HCT116 (cell line): Measurements from ENCODE around the gene SMG9. TPM values are rescaled to one million over a fixed set of nuclear protein-coding genes. Genes with fewer than 3 reads are reported as not detected.

Experiments used
- ATAC-seq: fragments of 200-7000 bp; cut with Tn5 transposase; 2 replicates; pipeline ENCODE4 v1.9.1; 2020; ENCODE audit warnings: mild to moderate bottlenecking, moderate library complexity
- BruUV-seq: library from RNA; stranded (reverse); fragments of 400-500 nt; replicated peaks from 2 replicates; lab custom pipeline; 2021; lab: Mats Ljungman, UMichigan
- CTCF ChIA-PET: fragments of 300-600 bp; sonication (Branson Sonifier 250); formaldehyde crosslinking; loops from one replicate; lab custom pipeline; 2021; ENCODE audit warnings: antibody characterized with exemption; lab: Charles Lee
- POLR2A ChIA-PET: fragments of 300-600, 350-600 bp; sonication (Branson Sonifier 250); formaldehyde crosslinking; loops from one replicate; lab custom pipeline; 2021; ENCODE audit warnings: antibody characterized with exemption; lab: Charles Lee
- RAD21 ChIA-PET, 2 experiments: fragments of 300-600 bp; sonication (Branson Sonifier 250); formaldehyde crosslinking; loops; one replicate each; lab custom pipeline; 2023; ENCODE audit warnings: low total read pairs in 2 of 2; ENCODE audit not compliant: uncharacterized antibody in 2 of 2, unreplicated experiment in 2 of 2, low non-redundant PET in 1 of 2; lab: Charles Lee
- DNase-seq: peaks from one replicate; pipeline ENCODE4 v3.0.0-alpha.2; 2010; ENCODE audit warnings: low read depth, low spot score
- H2AFZ ChIP-seq: fragments of 200-600 bp; shearing (Covaris generic), sonication (generic); 2 replicates; pipeline ENCODE4 v1.6.1; 2017; ENCODE audit warnings: low read depth, mixed run types, mixed read lengths, antibody characterized with exemption, low read length; ENCODE audit not compliant: poor library complexity, severe bottlenecking
- H3K27ac ChIP-seq: 2 replicates; pipeline ENCODE4 v1.5.1; 2012; ENCODE audit warnings: low read depth, low read length
- H3K27me3 ChIP-seq: fragments of 200-600 bp; sonication (generic); 2 replicates; pipeline ENCODE4 v1.6.1; 2016; ENCODE audit warnings: mixed run types, low read length, mixed read lengths; ENCODE audit not compliant: insufficient read depth
- H3K36me3 ChIP-seq, 2 experiments: fragments of 200-500 bp in 1 of 2; fragments of 200-600 bp in 1 of 2; sonication (Bioruptor generic) in 1 of 2; sonication (generic) in 1 of 2; 2 replicates each; pipeline versions ENCODE4 v1.5.1 to v1.6.1; 2014 to 2016; ENCODE audit warnings: low read length in 2 of 2, inconsistent platforms in 1 of 2, mixed read lengths in 1 of 2, mixed run types in 1 of 2; ENCODE audit not compliant: insufficient read depth in 2 of 2, control insufficient read depth in 1 of 2
- H3K4me1 ChIP-seq, 2 experiments: fragments of 200-600 bp in 1 of 2; sonication (generic) in 1 of 2; 2 replicates each; pipeline versions ENCODE4 v1.5.1 to v1.6.1; 2012 to 2017; ENCODE audit warnings: low read length in 2 of 2, inconsistent platforms in 1 of 2, mild to moderate bottlenecking in 1 of 2, mixed read lengths in 1 of 2, mixed run types in 1 of 2, moderate library complexity in 1 of 2; ENCODE audit not compliant: insufficient read depth in 2 of 2, control insufficient read depth in 1 of 2
- H3K4me2 ChIP-seq: fragments of 200-600 bp; sonication (generic); 2 replicates; pipeline ENCODE4 v1.6.1; 2017; ENCODE audit warnings: mixed run types, low read length, mixed read lengths
- H3K4me3 ChIP-seq, 2 experiments: fragments of 200-600 bp in 1 of 2; sonication (generic) in 1 of 2; replicated peaks in 1 of 2; 2 replicates each; pipeline ENCODE4 v1.5.1; 2011 to 2016; ENCODE audit warnings: low read length in 2 of 2, control low read depth in 1 of 2, low read depth in 1 of 2, mild to moderate bottlenecking in 1 of 2, mixed read lengths in 1 of 2, mixed run types in 1 of 2
- H3K79me2 ChIP-seq: fragments of 200-600 bp; sonication (generic); 2 replicates; pipeline ENCODE4 v1.6.1; 2017; ENCODE audit warnings: mild to moderate bottlenecking, mixed run types, low read length, moderate library complexity, mixed read lengths; ENCODE audit not compliant: insufficient read depth
- H3K9ac ChIP-seq: fragments of 200-600 bp; sonication (generic); 2 replicates; pipeline ENCODE4 v1.6.1; 2016; ENCODE audit warnings: low read length, mixed read lengths
- H3K9me2 ChIP-seq: fragments of 200-600 bp; sonication (generic), shearing (Covaris generic); 2 replicates; pipeline ENCODE4 v1.6.1; 2017; ENCODE audit warnings: mixed run types, mild to moderate bottlenecking, moderate library complexity; ENCODE audit not compliant: insufficient read depth
- H3K9me3 ChIP-seq, 2 experiments: fragments of 200-500 bp in 1 of 2; fragments of 200-600 bp in 1 of 2; sonication (Bioruptor generic) in 1 of 2; sonication (generic) in 1 of 2; 2 replicates each; pipeline ENCODE4 v1.6.1; 2014 to 2017; ENCODE audit warnings: low read length in 2 of 2, mixed read lengths in 2 of 2, inconsistent platforms in 1 of 2, low read depth in 1 of 2, mild to moderate bottlenecking in 1 of 2, mixed run types in 1 of 2, moderate library complexity in 1 of 2; ENCODE audit not compliant: control insufficient read depth in 1 of 2, insufficient read depth in 1 of 2
- H4K20me1 ChIP-seq: fragments of 200-600 bp; sonication (generic), shearing (Covaris generic); 2 replicates; pipeline ENCODE4 v1.6.1; 2017; ENCODE audit warnings: mixed run types, mild to moderate bottlenecking, moderate library complexity; ENCODE audit not compliant: insufficient read depth
- EGR1 ChIP-seq: IDR thresholded peaks from 2 replicates; pipeline ENCODE4 v1.6.1; 2012; ENCODE audit warnings: low read depth
- ELF1 ChIP-seq: IDR thresholded peaks from 2 replicates; pipeline ENCODE4 v1.6.1; 2012; ENCODE audit warnings: low read depth, borderline replicate concordance
- EZH2phosphoT487 ChIP-seq: fragments of 200-600 bp; IDR thresholded peaks from 2 replicates; pipeline ENCODE4 v1.6.1; 2018; ENCODE audit warnings: antibody characterized with exemption, borderline replicate concordance
- FOSL1 ChIP-seq: IDR thresholded peaks from 2 replicates; pipeline ENCODE4 v1.6.1; 2012; ENCODE audit warnings: low read depth
- JUND ChIP-seq: IDR thresholded peaks from 2 replicates; pipeline ENCODE4 v1.6.1; 2012
- POLR2AphosphoS5 ChIP-seq: IDR thresholded peaks from 2 replicates; pipeline ENCODE4 v1.6.1; 2011; ENCODE audit warnings: mild to moderate bottlenecking, low read depth, low read length, moderate library complexity
- RAD21 ChIP-seq: IDR thresholded peaks from 2 replicates; pipeline ENCODE4 v1.6.1; 2012; ENCODE audit warnings: low read depth, mild to moderate bottlenecking
- SIN3A ChIP-seq: IDR thresholded peaks from 2 replicates; pipeline ENCODE4 v1.6.1; 2012; ENCODE audit warnings: low read depth
- SP1 ChIP-seq: IDR thresholded peaks from 2 replicates; pipeline ENCODE4 v1.6.1; 2012; ENCODE audit warnings: low read depth
- TCF7L2 ChIP-seq: IDR thresholded peaks from 2 replicates; pipeline ENCODE4 v1.7.0; 2011; ENCODE audit warnings: borderline replicate concordance, inconsistent platforms; ENCODE audit not compliant: insufficient read depth, insufficient read length; ENCODE audit errors: extremely low read depth
- YY1 ChIP-seq: IDR thresholded peaks from 2 replicates; pipeline ENCODE4 v1.6.1; 2011; ENCODE audit warnings: low read length, low read depth, moderate library complexity, mild to moderate bottlenecking; ENCODE audit not compliant: insufficient replicate concordance; ENCODE audit errors: extremely low read depth
- ZFX ChIP-seq: fragments of 450-650 bp; IDR thresholded peaks from 2 replicates; pipeline ENCODE4 v1.6.1; 2017
- ZNF274 ChIP-seq: fragments of 200-500 bp; sonication (Bioruptor generic); IDR thresholded peaks from 2 replicates; pipeline ENCODE4 v1.6.1; 2014; ENCODE audit warnings: mild to moderate bottlenecking, low read depth, low read length, inconsistent platforms
- intact Hi-C: fragments of 100-400 bp; cut with micrococcal nuclease; formaldehyde crosslinking; loops from 2 replicates; pipeline ENCODE4 v1.10.0; 2022
- total RNA-seq: library from RNA; stranded (reverse); gene quantifications from one replicate; pipeline ENCODE4 v1.2.1, GENCODE V29; 2021; ENCODE audit not compliant: unreplicated experiment
- TF ChIP-seq, protein P1 (sequence below): IDR thresholded peaks from 2 replicates; pipeline ENCODE4 v1.6.1; 2011; ENCODE audit warnings: mild to moderate bottlenecking, low read length, moderate library complexity; ENCODE audit not compliant: insufficient replicate concordance; ENCODE audit errors: extremely low read depth
- TF ChIP-seq, protein P2 (sequence below), 3 experiments: fragments of 200-600 bp in 1 of 3; sonication (generic) in 1 of 3; IDR thresholded peaks in 2 of 3; conservative IDR thresholded peaks in 1 of 3; 2 replicates each; pipeline ENCODE4 v1.5.1; 2012 to 2017; ENCODE audit warnings: low read depth in 2 of 3, low read length in 2 of 3, antibody characterized with exemption in 1 of 3, borderline replicate concordance in 1 of 3, control low read depth in 1 of 3, mild to moderate bottlenecking in 1 of 3, mixed read lengths in 1 of 3, mixed run types in 1 of 3, moderate library complexity in 1 of 3; ENCODE audit not compliant: insufficient read depth in 1 of 3
- TF ChIP-seq, protein P3 (sequence below): IDR thresholded peaks from 2 replicates; pipeline ENCODE4 v1.6.1; 2012; ENCODE audit warnings: low read depth
- TF ChIP-seq, protein P4 (sequence below): IDR thresholded peaks from 2 replicates; pipeline ENCODE4 v1.6.1; 2012

The SMG9 gene
- total RNA-seq, 1 experiment from 2014 or later: 80.2 TPM

DNA sequence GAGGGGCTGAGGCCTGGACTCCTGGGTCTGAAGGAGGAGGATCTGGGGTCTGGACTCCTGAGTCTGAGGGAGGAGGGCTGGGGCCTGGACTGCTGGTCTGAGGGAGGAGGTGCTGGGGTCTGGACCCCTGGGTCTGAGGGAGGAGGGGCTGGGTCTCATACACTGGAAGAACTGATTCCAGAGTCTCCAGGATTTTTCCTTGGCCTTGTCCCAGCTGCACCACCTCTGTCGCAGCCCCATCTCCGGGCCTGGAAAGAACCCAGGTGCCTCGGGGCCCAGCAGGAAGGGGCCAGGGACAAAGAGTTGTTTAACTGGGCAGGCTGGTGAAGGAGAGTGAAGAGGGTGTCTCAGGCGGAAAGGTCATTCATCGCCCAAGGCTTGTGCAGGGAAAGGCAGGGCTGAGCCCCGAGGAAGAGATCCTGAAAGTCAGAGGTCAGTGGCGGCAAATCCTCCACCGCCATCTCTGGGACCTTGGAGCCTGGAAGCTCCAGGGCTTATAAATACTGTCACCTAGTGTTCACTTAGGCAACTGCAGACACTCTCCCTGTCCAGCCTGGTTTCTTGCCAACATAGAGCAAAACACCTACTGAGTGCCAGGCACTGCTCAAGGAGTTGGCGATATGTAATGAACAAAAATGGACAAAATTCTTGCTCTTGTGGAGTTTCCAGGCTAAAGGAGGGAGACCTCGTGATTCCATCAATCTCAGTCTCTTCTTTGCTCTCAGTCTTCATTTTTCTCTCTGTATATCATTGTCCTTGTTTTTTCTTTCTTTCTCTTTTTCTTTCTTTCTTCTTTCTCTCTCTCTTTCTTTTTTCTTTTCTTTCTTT lies 30.4 kb upstream of the SMG9 start:
- DNase-seq (peak; percentile 79), ATAC-seq (peak; percentile 51)
- intact Hi-C loops: loop anchor here (1.0 to 10.0 kb wide), 4 partner anchors 19 to 110 kb away; partner anchors contain the start of gene PLAUR
- POLR2A ChIA-PET: interaction anchor here (1.2 to 1.5 kb wide), 2 partner anchors 20 to 28 kb away, joined by 4 to 5 read pairs; no protein-coding TSS in a partner anchor
- Histone ChIP-seq H3K27ac (peak overlapping the region; percentile 94), H2AFZ (no peak overlapping the region), H4K20me1 (no peaks in the 10 kb centered on the region), H3K79me2 (peaks cover 24% of the 10 kb centered on the region), H3K36me3 (no peaks in the 10 kb centered on the region), H3K27me3 (no peaks in the 10 kb centered on the region), H3K4me1 (peaks cover 44 to 57% of the 10 kb centered on the region in 2 experiments), H3K9me2 (no peaks in the 10 kb centered on the region), H3K9ac (peak overlapping the region; percentile 88), H3K9me3 (no peaks in the 10 kb centered on the region), H3K4me2 (peak overlapping the region; percentile 88), H3K4me3 (peak overlapping the region; percentile 18 to 47)
- BruUV-seq: no TSS peak
- RAD21 ChIA-PET: interaction anchor here (1.2 to 1.8 kb wide), 5 partner anchors 19 to 40 kb away, joined by 3 to 9 read pairs (median 6); no protein-coding TSS in a partner anchor
- CTCF ChIA-PET: interaction anchor here (0.7 to 1.9 kb wide), 9 partner anchors 10 to 117 kb away, joined by 3 to 34 read pairs (median 5); no protein-coding TSS in a partner anchor
- TF ChIP-seq EGR1 (no peak), FOSL1 (no peak), SP1 (0 out of 2 replicates have a peak, but pooled peaks have one; percentile 12), EZH2phosphoT487 (no peak), YY1 (peak; percentile 62), ZNF274 (no peak), JUND (no peak), TCF7L2 (no peak), ZFX (peak; percentile 63; the same call in 1 of the 2 replicates), SIN3A (no peak), RAD21 (peak; percentile 97), ELF1 (no peak), POLR2AphosphoS5 (0 out of 2 replicates have a peak, but pooled peaks have one; percentile 15)
- TF ChIP-seq, protein P1, sequence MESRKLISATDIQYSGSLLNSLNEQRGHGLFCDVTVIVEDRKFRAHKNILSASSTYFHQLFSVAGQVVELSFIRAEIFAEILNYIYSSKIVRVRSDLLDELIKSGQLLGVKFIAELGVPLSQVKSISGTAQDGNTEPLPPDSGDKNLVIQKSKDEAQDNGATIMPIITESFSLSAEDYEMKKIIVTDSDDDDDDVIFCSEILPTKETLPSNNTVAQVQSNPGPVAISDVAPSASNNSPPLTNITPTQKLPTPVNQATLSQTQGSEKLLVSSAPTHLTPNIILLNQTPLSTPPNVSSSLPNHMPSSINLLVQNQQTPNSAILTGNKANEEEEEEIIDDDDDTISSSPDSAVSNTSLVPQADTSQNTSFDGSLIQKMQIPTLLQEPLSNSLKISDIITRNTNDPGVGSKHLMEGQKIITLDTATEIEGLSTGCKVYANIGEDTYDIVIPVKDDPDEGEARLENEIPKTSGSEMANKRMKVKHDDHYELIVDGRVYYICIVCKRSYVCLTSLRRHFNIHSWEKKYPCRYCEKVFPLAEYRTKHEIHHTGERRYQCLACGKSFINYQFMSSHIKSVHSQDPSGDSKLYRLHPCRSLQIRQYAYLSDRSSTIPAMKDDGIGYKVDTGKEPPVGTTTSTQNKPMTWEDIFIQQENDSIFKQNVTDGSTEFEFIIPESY: no peak
- TF ChIP-seq, protein P2, sequence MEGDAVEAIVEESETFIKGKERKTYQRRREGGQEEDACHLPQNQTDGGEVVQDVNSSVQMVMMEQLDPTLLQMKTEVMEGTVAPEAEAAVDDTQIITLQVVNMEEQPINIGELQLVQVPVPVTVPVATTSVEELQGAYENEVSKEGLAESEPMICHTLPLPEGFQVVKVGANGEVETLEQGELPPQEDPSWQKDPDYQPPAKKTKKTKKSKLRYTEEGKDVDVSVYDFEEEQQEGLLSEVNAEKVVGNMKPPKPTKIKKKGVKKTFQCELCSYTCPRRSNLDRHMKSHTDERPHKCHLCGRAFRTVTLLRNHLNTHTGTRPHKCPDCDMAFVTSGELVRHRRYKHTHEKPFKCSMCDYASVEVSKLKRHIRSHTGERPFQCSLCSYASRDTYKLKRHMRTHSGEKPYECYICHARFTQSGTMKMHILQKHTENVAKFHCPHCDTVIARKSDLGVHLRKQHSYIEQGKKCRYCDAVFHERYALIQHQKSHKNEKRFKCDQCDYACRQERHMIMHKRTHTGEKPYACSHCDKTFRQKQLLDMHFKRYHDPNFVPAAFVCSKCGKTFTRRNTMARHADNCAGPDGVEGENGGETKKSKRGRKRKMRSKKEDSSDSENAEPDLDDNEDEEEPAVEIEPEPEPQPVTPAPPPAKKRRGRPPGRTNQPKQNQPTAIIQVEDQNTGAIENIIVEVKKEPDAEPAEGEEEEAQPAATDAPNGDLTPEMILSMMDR (IDR thresholded peaks at IDR 0.05 in 2 of 3, conservative IDR thresholded peaks at IDR 0.05 in 1 of 3; ENCODE audit: borderline replicate concordance in 1 of 3, insufficient read depth in 1 of 3, low read depth in 2 of 3, low read length in 2 of 3): peak; percentile 92 to 99 (median 98); a peak in 5 of 6 replicates
- TF ChIP-seq, protein P3, sequence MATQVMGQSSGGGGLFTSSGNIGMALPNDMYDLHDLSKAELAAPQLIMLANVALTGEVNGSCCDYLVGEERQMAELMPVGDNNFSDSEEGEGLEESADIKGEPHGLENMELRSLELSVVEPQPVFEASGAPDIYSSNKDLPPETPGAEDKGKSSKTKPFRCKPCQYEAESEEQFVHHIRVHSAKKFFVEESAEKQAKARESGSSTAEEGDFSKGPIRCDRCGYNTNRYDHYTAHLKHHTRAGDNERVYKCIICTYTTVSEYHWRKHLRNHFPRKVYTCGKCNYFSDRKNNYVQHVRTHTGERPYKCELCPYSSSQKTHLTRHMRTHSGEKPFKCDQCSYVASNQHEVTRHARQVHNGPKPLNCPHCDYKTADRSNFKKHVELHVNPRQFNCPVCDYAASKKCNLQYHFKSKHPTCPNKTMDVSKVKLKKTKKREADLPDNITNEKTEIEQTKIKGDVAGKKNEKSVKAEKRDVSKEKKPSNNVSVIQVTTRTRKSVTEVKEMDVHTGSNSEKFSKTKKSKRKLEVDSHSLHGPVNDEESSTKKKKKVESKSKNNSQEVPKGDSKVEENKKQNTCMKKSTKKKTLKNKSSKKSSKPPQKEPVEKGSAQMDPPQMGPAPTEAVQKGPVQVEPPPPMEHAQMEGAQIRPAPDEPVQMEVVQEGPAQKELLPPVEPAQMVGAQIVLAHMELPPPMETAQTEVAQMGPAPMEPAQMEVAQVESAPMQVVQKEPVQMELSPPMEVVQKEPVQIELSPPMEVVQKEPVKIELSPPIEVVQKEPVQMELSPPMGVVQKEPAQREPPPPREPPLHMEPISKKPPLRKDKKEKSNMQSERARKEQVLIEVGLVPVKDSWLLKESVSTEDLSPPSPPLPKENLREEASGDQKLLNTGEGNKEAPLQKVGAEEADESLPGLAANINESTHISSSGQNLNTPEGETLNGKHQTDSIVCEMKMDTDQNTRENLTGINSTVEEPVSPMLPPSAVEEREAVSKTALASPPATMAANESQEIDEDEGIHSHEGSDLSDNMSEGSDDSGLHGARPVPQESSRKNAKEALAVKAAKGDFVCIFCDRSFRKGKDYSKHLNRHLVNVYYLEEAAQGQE: no peak
- TF ChIP-seq, protein P4, sequence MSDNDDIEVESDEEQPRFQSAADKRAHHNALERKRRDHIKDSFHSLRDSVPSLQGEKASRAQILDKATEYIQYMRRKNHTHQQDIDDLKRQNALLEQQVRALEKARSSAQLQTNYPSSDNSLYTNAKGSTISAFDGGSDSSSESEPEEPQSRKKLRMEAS: no peak
